Trophoblast cell (in vitro differentiated cells and primary cell): ENCODE data around the gene GRSF1.

Experiments used
- DNase-seq, 2 donors: peaks; one replicate each; pipeline ENCODE4 v3.0.0-alpha.2; 2016
- H2AFZ ChIP-seq: 2 replicates; pipeline ENCODE4 v1.6.1; 2013; ENCODE audit warnings: low read length, moderate library complexity, mild to moderate bottlenecking; ENCODE audit not compliant: insufficient read depth, poor library complexity
- H2AK5ac ChIP-seq: 2 replicates; pipeline ENCODE4 v1.6.1; 2013; ENCODE audit warnings: mild to moderate bottlenecking, low read length
- H2BK120ac ChIP-seq: 2 replicates; pipeline ENCODE4 v1.6.1; 2013; ENCODE audit warnings: low read length, mild to moderate bottlenecking, moderate library complexity; ENCODE audit not compliant: insufficient read depth, poor library complexity
- H2BK12ac ChIP-seq: 2 replicates; pipeline ENCODE4 v1.6.1; 2013; ENCODE audit warnings: mild to moderate bottlenecking, low read length, moderate library complexity
- H2BK5ac ChIP-seq: 2 replicates; pipeline ENCODE4 v1.6.1; 2013; ENCODE audit warnings: low read length, low read depth, moderate library complexity, mild to moderate bottlenecking; ENCODE audit not compliant: poor library complexity
- H3K14ac ChIP-seq: 2 replicates; pipeline ENCODE4 v1.6.1; 2013; ENCODE audit warnings: mild to moderate bottlenecking, low read length
- H3K18ac ChIP-seq: 2 replicates; pipeline ENCODE4 v1.6.1; 2013; ENCODE audit warnings: mild to moderate bottlenecking, low read length
- H3K23ac ChIP-seq: 2 replicates; pipeline ENCODE4 v1.6.1; 2013; ENCODE audit warnings: low read length
- H3K27ac ChIP-seq: 2 replicates; pipeline ENCODE4 v1.5.1; 2013; ENCODE audit warnings: low read depth, mild to moderate bottlenecking, inconsistent platforms, low read length, moderate library complexity
- H3K27me3 ChIP-seq: 2 replicates; pipeline ENCODE4 v1.6.1; 2013; ENCODE audit warnings: inconsistent platforms, mild to moderate bottlenecking, low read length, moderate library complexity; ENCODE audit not compliant: insufficient read depth
- H3K36me3 ChIP-seq, 2 experiments: 1 replicate in 1 of 2; 2 replicates in 1 of 2; pipeline ENCODE4 v1.6.1; 2013; ENCODE audit warnings: low read length in 2 of 2, mild to moderate bottlenecking in 2 of 2, moderate library complexity in 1 of 2; ENCODE audit not compliant: insufficient read depth in 2 of 2, control insufficient read depth in 1 of 2
- H3K4ac ChIP-seq: 2 replicates; pipeline ENCODE4 v1.6.1; 2013; ENCODE audit warnings: low read depth, mild to moderate bottlenecking, low read length, moderate library complexity
- H3K4me1 ChIP-seq, 2 experiments: 1 replicate in 1 of 2; 2 replicates in 1 of 2; pipeline ENCODE4 v1.6.1; 2013; ENCODE audit warnings: low read length in 2 of 2, mild to moderate bottlenecking in 2 of 2, moderate library complexity in 1 of 2; ENCODE audit not compliant: insufficient read depth in 2 of 2, control insufficient read depth in 1 of 2
- H3K4me2 ChIP-seq: 2 replicates; pipeline ENCODE4 v1.6.1; 2013; ENCODE audit warnings: inconsistent platforms, mild to moderate bottlenecking, low read length, moderate library complexity
- H3K4me3 ChIP-seq: 2 replicates; pipeline ENCODE4 v1.5.1; 2013; ENCODE audit warnings: mild to moderate bottlenecking, low read depth, low read length, inconsistent platforms
- H3K79me1 ChIP-seq: one replicate; pipeline ENCODE4 v1.6.1; 2013; ENCODE audit warnings: low read length
- H3K79me2 ChIP-seq: 2 replicates; pipeline ENCODE4 v1.6.1; 2013; ENCODE audit warnings: low read length, mild to moderate bottlenecking; ENCODE audit not compliant: control insufficient read depth, insufficient read depth, poor library complexity
- H3K9ac ChIP-seq: 2 replicates; pipeline ENCODE4 v1.6.1; 2013; ENCODE audit warnings: mild to moderate bottlenecking, low read length
- H3K9me3 ChIP-seq: 2 replicates; pipeline ENCODE4 v1.6.1; 2013; ENCODE audit warnings: low read depth, mild to moderate bottlenecking, control low read depth, inconsistent platforms, low read length; ENCODE audit not compliant: insufficient read depth
- H4K12ac ChIP-seq: 2 replicates; pipeline ENCODE4 v1.6.1; 2013; ENCODE audit warnings: low read depth, mild to moderate bottlenecking, low read length, moderate library complexity
- H4K8ac ChIP-seq: 2 replicates; pipeline ENCODE4 v1.6.1; 2013; ENCODE audit warnings: low read depth, mild to moderate bottlenecking, low read length, moderate library complexity
- H4K91ac ChIP-seq: one replicate; pipeline ENCODE4 v1.6.1; 2013; ENCODE audit warnings: low read depth, mild to moderate bottlenecking, low read length, moderate library complexity
- WGBS: extraction: QIAGEN DNeasy Blood & Tissue Kit; methylation state at CpG from one replicate; pipeline ENCODE4 v1.1.7; 2013; ENCODE audit warnings: missing lambda C conversion rate; ENCODE audit not compliant: insufficient read length, insufficient coverage; ENCODE audit errors: extremely low coverage; 5-methylcytosine and 5-hydroxymethylcytosine counted together

The GRSF1 gene

DNA sequence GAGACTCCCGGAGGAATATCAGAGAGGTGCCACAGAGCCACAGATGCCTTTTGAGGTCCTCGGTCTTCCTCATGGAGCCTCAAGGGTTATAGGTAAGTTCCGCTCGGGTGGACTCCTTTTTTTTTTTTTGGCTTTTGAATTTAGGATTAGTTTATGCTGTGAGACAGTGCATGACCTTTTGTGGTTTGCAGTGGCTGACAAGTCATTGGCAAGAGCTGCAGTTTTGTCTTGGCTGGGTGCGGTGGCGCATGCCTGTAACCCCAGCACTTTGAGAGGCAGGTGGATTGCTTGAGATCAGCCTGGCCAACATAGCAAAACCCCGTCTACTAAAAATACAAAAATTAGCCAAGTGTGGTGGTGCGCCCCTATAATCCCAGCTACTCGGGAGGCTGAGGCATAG, 4.5 kb upstream of the GRSF1 start:
- no peak overlapping the region for H2AK5ac ChIP-seq
- H3K14ac ChIP-seq: no peak overlapping the region
- H3K79me1 ChIP-seq: peaks cover 5% of the 10 kb centered on the region
- no peaks in the 10 kb centered on the region for H3K9me3 ChIP-seq
- H3K9ac ChIP-seq: no peak overlapping the region
- H3K23ac ChIP-seq: no peak overlapping the region
- H2BK5ac ChIP-seq: no peak overlapping the region
- H3K4me2 ChIP-seq: no peak overlapping the region
- H4K8ac ChIP-seq: no peak overlapping the region
- peaks cover 5% of the 10 kb centered on the region for H3K79me2 ChIP-seq
- H2BK12ac ChIP-seq: no peak overlapping the region
- no CpG with 5 or more reads among the region's 9 CpGs for WGBS
- H3K27ac ChIP-seq: no peak overlapping the region
- no peak overlapping the region for H2AFZ ChIP-seq
- no peaks in the 10 kb centered on the region for H3K4me1 ChIP-seq
- DNase-seq: no peak
- H3K27me3 ChIP-seq: no peaks in the 10 kb centered on the region
- H4K12ac ChIP-seq: no peak overlapping the region
- H3K36me3 ChIP-seq: no peaks in the 10 kb centered on the region
- H3K18ac ChIP-seq: no peak overlapping the region
- H2BK120ac ChIP-seq: no peak overlapping the region
- H4K91ac ChIP-seq: no peak overlapping the region
- H3K4ac ChIP-seq: no peak overlapping the region
- no peak overlapping the region for H3K4me3 ChIP-seq

DNA sequence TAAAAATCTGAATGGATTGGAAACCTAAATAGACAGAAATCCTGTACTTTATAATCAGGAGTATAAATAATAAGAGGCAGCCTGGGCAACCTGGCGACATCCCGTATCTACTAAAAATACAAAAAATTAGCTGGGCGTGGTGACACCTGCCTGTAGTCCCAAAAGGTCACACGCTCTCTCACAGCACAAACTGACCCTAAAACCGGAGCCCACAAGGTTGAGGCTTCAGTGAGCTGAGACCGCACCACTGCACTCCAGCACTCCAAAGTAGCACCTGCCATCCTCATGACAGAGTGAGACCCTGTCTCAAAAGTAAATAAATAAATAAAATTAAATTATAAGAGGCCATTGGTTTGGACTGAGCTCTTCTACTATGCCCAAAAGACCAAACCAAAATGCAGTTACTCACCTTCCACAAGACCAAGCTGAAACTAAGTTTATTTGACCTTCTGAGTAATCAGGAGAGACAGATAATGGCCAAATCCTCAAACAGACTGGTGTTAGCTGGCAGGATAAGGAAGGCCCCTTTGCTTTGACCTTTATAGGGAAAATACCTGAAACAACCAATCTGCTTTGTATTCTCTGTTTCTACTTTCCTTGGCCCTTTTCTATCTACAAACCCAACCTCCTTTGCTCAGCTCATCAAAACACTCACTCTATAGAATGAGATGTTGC, 3.2 kb upstream of the GRSF1 start:
- no peak overlapping the region for H3K27ac ChIP-seq

DNA sequence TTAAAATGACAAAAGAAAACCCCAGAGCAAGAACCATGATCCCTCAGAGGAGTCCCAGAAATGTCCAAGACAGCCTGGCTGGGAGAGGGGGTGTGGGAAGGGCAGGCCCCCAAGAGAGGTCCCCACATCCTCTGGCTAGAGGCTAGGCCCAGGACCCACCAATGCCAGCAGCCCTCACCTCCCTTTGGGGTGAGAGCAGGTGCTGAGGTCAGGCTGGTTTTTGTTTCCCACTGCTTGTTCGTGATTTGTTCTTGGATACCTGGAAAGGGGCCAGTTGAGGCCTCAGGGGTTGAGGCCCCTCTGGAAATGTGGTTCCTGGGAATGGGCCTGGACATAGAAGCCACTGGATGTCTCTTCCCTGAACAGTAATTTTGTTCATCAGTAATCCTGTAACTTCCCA, 2.3 kb upstream of the GRSF1 start:
- no peak overlapping the region for H4K91ac ChIP-seq
- H3K27ac ChIP-seq: no peak overlapping the region
- no peak overlapping the region for H3K4me2 ChIP-seq
- H2BK5ac ChIP-seq: no peak overlapping the region
- peaks cover 20% of the 10 kb centered on the region for H3K79me2 ChIP-seq
- no peak overlapping the region for H3K18ac ChIP-seq
- peak overlapping the region; percentile 24 for H4K12ac ChIP-seq
- no peak overlapping the region for H2BK120ac ChIP-seq
- no peak for DNase-seq
- peaks cover 10% of the 10 kb centered on the region for H3K79me1 ChIP-seq
- no peak overlapping the region for H2BK12ac ChIP-seq
- peaks cover 0 to under 1% of the 10 kb centered on the region in 2 experiments for H3K4me1 ChIP-seq
- no peak overlapping the region for H2AFZ ChIP-seq
- no peak overlapping the region for H3K9ac ChIP-seq
- H3K9me3 ChIP-seq: no peaks in the 10 kb centered on the region
- no peak overlapping the region for H3K14ac ChIP-seq
- no peaks in the 10 kb centered on the region for H3K36me3 ChIP-seq
- no peak overlapping the region for H3K4ac ChIP-seq
- no peaks in the 10 kb centered on the region for H3K27me3 ChIP-seq
- no CpG with 5 or more reads among the region's 1 CpG for WGBS
- no peak overlapping the region for H3K23ac ChIP-seq
- no peak overlapping the region for H3K4me3 ChIP-seq
- H2AK5ac ChIP-seq: no peak overlapping the region
- no peak overlapping the region for H4K8ac ChIP-seq

More for the DNA sequence above, 3.2 kb upstream of the GRSF1 start:
- Histone ChIP-seq H2AFZ (no peak overlapping the region), H2BK5ac (no peak overlapping the region), H4K8ac (no peak overlapping the region), H3K18ac (no peak overlapping the region), H2AK5ac (no peak overlapping the region), H3K9ac (no peak overlapping the region), H4K91ac (no peak overlapping the region), H2BK120ac (no peak overlapping the region), H3K79me2 (peaks cover 13% of the 10 kb centered on the region), H4K12ac (no peak overlapping the region), H3K4me3 (no peak overlapping the region), H3K27me3 (no peaks in the 10 kb centered on the region), H3K79me1 (peaks cover 10% of the 10 kb centered on the region), H3K4me1 (no peaks in the 10 kb centered on the region), H3K9me3 (no peaks in the 10 kb centered on the region), H3K23ac (no peak overlapping the region), H3K14ac (no peak overlapping the region), H3K4ac (no peak overlapping the region), H3K36me3 (no peaks in the 10 kb centered on the region), H3K4me2 (no peak overlapping the region), H2BK12ac (no peak overlapping the region)
- no CpG with 5 or more reads among the region's 6 CpGs for WGBS
- DNase-seq: no peak

DNA sequence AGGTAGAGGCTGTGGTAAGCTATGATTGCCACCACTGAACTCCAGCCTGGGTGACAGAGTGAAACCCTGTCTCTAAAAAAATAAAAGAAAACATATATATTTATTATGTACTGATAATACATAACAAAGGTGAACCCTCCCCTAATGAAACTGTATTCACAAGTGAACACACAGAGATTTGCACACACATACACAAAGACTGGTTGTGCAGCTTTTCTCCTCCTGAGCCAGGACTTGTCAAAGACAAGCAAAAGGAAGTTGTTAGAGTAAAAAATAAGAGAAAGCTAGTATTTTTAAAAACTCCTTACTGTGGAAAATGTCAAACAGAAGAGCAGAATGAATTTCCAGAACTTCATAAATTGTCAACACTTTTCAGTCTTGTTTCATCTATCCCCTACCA, 1.5 kb upstream of the GRSF1 start:
- Histone ChIP-seq H3K4ac (no peak overlapping the region), H2BK12ac (no peak overlapping the region), H3K79me1 (peaks cover 10% of the 10 kb centered on the region), H3K9ac (no peak overlapping the region), H4K12ac (no peak overlapping the region), H3K4me3 (no peak overlapping the region), H2BK5ac (no peak overlapping the region), H4K8ac (no peak overlapping the region), H3K14ac (no peak overlapping the region), H3K23ac (no peak overlapping the region), H3K36me3 (no peaks in the 10 kb centered on the region), H3K4me1 (peaks cover 2 to 3% of the 10 kb centered on the region in 2 experiments), H3K9me3 (no peaks in the 10 kb centered on the region), H2BK120ac (no peak overlapping the region), H2AK5ac (no peak overlapping the region), H3K4me2 (no peak overlapping the region), H2AFZ (no peak overlapping the region), H3K27ac (no peak overlapping the region), H3K18ac (no peak overlapping the region), H3K79me2 (peaks cover 22% of the 10 kb centered on the region), H4K91ac (no peak overlapping the region), H3K27me3 (no peaks in the 10 kb centered on the region)
- no peak for DNase-seq
